Measurements from ENCODE around the gene DISC1. TPM values are rescaled to one million over a fixed set of nuclear protein-coding genes. Genes with fewer than 3 reads are reported as not detected.

DISC1 gene
- total RNA-seq, 1 experiment from 2014 or later: 1.8 TPM

- ChIA-PET CTCF (no interaction called here), POLR2A (ENCODE audit: low non-redundant PET) (no interaction called here)
- no peaks in the 10 kb centered on the region for H3K4me1 ChIP-seq (ENCODE audit: insufficient read depth, low read length, poor library complexity, severe bottlenecking)
- TF ChIP-seq CTCF (conservative IDR thresholded peaks at IDR 0.05; ENCODE audit: low read depth, low read length): no peak
- no peak for TF ChIP-seq EZH2 (IDR thresholded peaks at IDR 0.05; ENCODE audit: borderline replicate concordance, low read depth, low read length, poor library complexity, severe bottlenecking)
- intact Hi-C loops (cut with micrococcal nuclease; ENCODE audit: unreplicated experiment): no loop called here
- H3K36me3 ChIP-seq (ENCODE audit: insufficient read depth, low read length, poor library complexity, severe bottlenecking): no peaks in the 10 kb centered on the region
- no TSS peak for BruUV-seq (replicated peaks)
- no peak overlapping the region for H3K4me3 ChIP-seq (ENCODE audit: low read depth, low read length, poor library complexity, severe bottlenecking)
- peaks cover 9% of the 10 kb centered on the region for H3K27me3 ChIP-seq (replicated peaks; ENCODE audit: insufficient read depth, low read depth, low read length, poor library complexity)
- peaks cover 4% of the 10 kb centered on the region for H3K9me3 ChIP-seq (ENCODE audit: low read depth, low read length, poor library complexity, severe bottlenecking)
- H3K27ac ChIP-seq (ENCODE audit: low read depth, low read length, poor library complexity, severe bottlenecking): no peak overlapping the region
- DNase-seq (ENCODE audit: low spot score): no peak
Measured at GRCh38 chr1:231610388-231610787, 16.2 kb upstream of the DISC1 start.

- H3K4me3 ChIP-seq (ENCODE audit: low read depth, low read length, poor library complexity, severe bottlenecking): no peak overlapping the region
- H3K9me3 ChIP-seq (ENCODE audit: low read depth, low read length, poor library complexity, severe bottlenecking): peaks cover 4% of the 10 kb centered on the region
- H3K27ac ChIP-seq (ENCODE audit: low read depth, low read length, poor library complexity, severe bottlenecking): no peak overlapping the region
- H3K27me3 ChIP-seq (replicated peaks; ENCODE audit: insufficient read depth, low read depth, low read length, poor library complexity): peaks cover 13% of the 10 kb centered on the region
- ChIA-PET CTCF (no interaction called here), POLR2A (ENCODE audit: low non-redundant PET) (no interaction called here)
- no peaks in the 10 kb centered on the region for H3K36me3 ChIP-seq (ENCODE audit: insufficient read depth, low read length, poor library complexity, severe bottlenecking)
- intact Hi-C loops (cut with micrococcal nuclease; ENCODE audit: unreplicated experiment): no loop called here
- no peak for TF ChIP-seq EZH2 (IDR thresholded peaks at IDR 0.05; ENCODE audit: borderline replicate concordance, low read depth, low read length, poor library complexity, severe bottlenecking)
- TF ChIP-seq CTCF (conservative IDR thresholded peaks at IDR 0.05; ENCODE audit: low read depth, low read length): no peak
- no peak for DNase-seq (ENCODE audit: low spot score)
- no TSS peak for BruUV-seq (replicated peaks)
- H3K4me1 ChIP-seq (ENCODE audit: insufficient read depth, low read length, poor library complexity, severe bottlenecking): no peaks in the 10 kb centered on the region
Measured at GRCh38 chr1:231611111-231611510, 15.5 kb upstream of the DISC1 start.

- Histone ChIP-seq H3K4me3 (ENCODE audit: low read depth, low read length, poor library complexity, severe bottlenecking) (no peak overlapping the region), H3K27me3 (replicated peaks; ENCODE audit: insufficient read depth, low read depth, low read length, poor library complexity) (peaks cover 14% of the 10 kb centered on the region), H3K27ac (ENCODE audit: low read depth, low read length, poor library complexity, severe bottlenecking) (no peak overlapping the region), H3K4me1 (ENCODE audit: insufficient read depth, low read length, poor library complexity, severe bottlenecking) (no peaks in the 10 kb centered on the region), H3K9me3 (ENCODE audit: low read depth, low read length, poor library complexity, severe bottlenecking) (peaks cover 4% of the 10 kb centered on the region), H3K36me3 (ENCODE audit: insufficient read depth, low read length, poor library complexity, severe bottlenecking) (no peaks in the 10 kb centered on the region)
- intact Hi-C loops (cut with micrococcal nuclease; ENCODE audit: unreplicated experiment): no loop called here
- no TSS peak for BruUV-seq (replicated peaks)
- no peak for TF ChIP-seq CTCF (conservative IDR thresholded peaks at IDR 0.05; ENCODE audit: low read depth, low read length)
- no peak for TF ChIP-seq EZH2 (IDR thresholded peaks at IDR 0.05; ENCODE audit: borderline replicate concordance, low read depth, low read length, poor library complexity, severe bottlenecking)
- POLR2A ChIA-PET (ENCODE audit: low non-redundant PET): no interaction called here
- DNase-seq (ENCODE audit: low spot score): no peak
- CTCF ChIA-PET: no interaction called here
Measured at GRCh38 chr1:231611851-231612250, 14.7 kb upstream of the DISC1 start.
